GM21526 (cell line): ENCODE measurements around the gene DFFA.
"Not testable (repeated sequence)": the region's sequence is repeated elsewhere in the genome, so short reads cannot be mapped to it uniquely, and the experiment has no call there.

Source experiments
- ATAC-seq: cut with Tn5 transposase; IDR thresholded peaks from one replicate; pipeline ENCODE4 v1.9.1; 2021; ENCODE audit warnings: moderate library complexity; ENCODE audit not compliant: unreplicated experiment, low FRiP score

The DFFA gene

GRCh38 chr1:10470043-10470442 lies 2.3 kb downstream of the DFFA start:
- ATAC-seq, result no peak

- ATAC-seq, result no peak
Measured at GRCh38 chr1:10467078-10467477, 5.3 kb downstream of the DFFA start.

GRCh38 chr1:10459184-10459583 lies 13.1 kb downstream of the DFFA start:
- ATAC-seq, result no peak

- no peak for ATAC-seq
Measured at GRCh38 chr1:10457875-10458274, 14.5 kb downstream of the DFFA start.

DNA sequence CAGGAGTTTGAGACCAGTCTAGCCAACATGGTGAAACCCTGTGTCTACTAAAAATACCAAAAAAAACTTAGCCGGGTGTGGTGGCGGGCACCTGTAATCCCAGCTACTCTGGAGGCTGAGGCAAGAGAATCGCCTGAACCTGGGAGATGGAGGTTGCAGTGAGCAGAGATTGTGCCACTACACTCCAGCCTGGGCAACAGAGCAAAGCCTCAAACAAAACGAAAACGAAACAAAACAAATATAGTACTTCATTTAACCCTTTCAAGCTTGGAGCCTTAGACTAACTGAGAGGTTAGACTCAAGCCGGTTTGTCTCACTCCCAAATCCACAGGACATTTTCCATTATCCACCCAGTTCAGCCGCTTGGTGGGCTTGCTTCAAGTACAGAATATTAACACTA lies 14.9 kb downstream of the DFFA start:
- not testable (repeated sequence) for ATAC-seq

DNA sequence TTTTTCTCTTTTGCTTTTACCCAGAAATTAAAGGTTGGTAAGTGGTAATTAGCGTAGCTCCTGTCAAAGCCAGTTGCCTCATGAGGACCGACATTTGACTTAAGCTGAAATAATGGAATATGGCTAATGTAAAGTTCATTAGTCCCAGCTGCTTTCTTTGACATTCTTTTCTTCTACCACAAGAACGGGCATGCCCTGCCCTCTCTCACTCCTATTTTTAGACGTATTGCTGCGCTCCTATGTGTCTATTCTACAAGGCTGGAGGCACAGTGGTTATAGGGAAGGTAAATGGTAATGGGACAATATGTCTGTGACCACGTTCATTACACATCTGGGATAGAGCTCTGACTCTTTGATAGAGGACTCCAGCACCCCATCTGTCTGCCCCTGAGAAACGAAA lies 15.7 kb downstream of the DFFA start:
- no peak for ATAC-seq

- ATAC-seq, result no peak
Measured at GRCh38 chr1:10456048-10456447, 16.3 kb downstream of the DFFA start.

DNA sequence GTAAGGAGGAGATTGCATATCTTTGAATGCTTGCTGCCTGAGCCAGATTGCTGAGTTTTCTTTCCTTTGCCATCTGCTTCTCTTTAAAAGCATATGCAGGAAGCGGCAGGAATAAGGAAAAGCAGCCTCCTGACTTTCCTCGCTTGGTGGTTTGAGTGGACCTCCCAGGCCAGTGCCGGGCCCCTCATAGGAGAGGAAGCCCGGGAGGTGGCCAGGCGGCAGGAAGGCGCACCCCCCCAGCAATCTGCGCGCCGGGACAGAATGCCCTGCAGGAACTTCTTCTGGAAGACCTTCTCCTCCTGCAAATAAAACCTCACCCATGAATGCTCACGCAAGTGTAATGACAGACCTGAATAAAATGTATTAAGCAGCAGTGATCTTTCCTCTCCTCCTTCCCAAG lies 21.0 kb downstream of the DFFA start:
- ATAC-seq, result no peak

DNA sequence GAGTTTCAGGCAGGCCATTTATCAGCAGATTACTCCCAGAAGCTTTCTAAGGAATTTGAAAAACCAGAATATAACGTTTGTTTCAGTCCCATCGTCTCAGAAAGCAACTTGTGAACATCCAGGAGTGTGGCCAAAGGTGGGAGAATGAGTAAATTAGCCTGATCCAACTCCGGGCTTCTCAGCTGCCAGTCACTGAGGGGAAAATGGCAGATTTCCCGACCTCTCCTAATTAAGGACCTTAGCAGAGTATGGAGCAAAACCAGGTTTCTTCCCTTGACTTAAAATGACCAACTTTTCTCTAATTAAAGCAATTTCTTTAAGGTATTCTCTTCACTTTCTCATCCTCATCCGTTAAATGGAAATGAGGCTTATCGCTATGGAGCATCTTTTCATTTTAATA lies 21.5 kb downstream of the DFFA start:
- no peak for ATAC-seq

DNA sequence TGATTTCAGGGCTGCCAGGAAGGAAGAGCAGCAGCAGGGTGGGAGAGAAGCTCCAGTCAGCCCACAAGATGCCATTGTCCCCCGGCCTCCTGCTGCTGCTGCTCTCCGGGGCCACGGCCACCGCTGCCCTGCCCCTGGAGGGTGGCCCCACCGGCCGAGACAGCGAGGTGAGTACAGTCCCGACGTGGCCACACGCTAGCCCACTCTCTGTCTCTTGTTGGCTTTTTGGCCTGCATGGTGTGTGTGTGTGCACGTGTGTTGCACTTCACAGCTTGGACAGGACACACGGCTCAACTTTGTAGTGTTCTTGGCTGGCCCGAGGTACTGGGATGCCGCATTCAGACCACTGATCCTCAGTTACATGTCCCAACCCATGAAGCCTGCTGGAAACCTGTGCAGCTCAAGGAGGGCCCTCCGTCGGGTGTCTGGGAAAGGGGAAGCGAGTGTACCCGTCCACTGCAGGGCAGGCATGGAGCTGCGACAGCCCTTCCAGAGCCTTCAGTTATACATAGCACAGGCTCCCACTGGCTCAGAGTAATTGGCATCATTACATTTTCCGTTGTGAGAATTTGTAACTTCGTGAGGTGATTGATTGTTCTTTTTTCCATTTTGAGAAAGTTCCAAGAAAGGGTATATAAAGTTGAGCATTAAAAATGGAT lies 22.0 kb downstream of the DFFA start:
- ATAC-seq, result no peak

GRCh38 chr1:10449751-10450150 lies 22.6 kb downstream of the DFFA start, which contains the start of gene CORT:
CORT (plus strand) TSS chr1:10450031; CDS start chr1:10450224, 193 bp downstream.
- ATAC-seq, result no peak

DNA sequence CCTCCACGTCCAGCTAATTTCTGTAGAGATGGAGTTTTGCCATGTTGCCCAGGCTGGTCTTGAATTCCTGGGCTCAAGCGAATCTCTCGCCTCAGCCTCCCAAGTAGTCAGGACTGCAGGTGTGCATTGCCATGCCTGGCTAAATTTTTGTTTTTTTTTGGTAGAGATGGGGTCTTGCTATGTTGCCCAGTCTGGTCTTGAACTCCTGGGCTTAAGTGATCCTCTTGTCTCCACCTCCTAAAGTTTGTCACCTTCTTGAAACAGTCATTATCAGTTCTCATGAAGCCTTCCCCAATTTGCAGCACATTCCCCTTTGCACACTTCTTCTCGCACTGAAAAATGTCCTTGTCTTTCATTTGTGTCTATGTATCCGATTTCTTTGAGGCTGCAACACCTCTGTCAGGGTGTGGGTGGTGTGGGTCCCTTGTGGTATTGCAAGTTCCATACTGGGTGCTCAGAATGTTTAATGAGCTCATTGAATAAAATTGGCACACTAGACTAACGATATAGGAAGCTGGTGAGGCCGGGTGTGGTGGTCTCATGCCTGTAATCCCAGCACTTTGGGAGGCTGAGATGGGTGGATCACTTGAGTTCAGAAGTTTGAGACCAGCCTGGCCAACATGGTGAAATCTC lies 25.4 kb downstream of the DFFA start:
- no peak for ATAC-seq

DNA sequence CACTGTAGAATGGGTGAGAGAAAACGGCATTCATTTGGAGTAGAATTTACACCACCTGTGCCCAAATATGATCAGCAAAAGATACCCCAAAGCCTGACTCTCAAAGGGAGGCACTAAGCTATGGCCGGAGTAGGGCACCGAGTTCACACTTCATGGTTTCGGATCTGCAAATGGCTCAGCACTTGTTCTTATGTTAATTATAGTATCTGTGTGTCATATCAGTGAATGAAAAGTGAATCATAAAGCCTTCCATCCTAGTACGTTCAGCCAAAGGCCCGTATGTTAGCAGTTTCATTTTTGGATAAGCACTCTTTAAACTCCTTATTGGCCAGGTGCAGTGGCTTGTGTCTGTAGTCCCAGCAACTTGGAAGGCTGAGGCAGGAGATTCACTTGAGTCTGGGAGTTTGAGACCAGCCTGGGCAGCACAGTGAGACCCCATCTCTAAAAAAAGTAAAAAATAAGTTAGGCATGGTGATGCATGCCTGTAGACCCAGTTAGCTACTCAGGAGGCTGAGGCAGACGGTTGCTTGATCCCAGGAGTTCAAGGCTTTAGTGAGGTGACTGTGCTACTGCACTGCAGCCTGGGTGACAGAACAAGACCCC lies 27.4 kb downstream of the DFFA start:
- no peak for ATAC-seq

DNA sequence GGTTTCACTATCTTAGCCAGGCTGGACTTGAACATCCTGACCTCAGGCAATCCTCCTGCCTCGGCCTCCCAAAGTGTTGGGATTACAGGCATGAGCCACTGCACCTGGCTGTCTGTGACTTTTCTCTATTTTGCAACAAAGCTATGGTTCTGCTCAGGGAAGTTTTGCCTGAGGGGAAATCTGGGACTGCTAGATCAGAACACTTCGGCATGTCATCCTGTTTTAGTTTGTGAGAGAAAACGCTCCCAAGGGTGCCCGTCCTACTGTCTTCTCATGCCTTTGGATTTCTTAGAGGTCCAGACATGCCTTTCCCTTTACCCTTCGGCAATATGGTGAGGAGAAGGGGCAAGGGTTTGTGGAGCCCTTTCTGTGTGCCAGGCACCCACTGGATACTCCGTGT lies 28.1 kb downstream of the DFFA start:
- no peak for ATAC-seq

- no peak for ATAC-seq
Measured at GRCh38 chr1:10440794-10441193, 31.5 kb downstream of the DFFA start.

- ATAC-seq, result no peak
Measured at GRCh38 chr1:10440305-10440704, 32.0 kb downstream of the DFFA start.

DNA sequence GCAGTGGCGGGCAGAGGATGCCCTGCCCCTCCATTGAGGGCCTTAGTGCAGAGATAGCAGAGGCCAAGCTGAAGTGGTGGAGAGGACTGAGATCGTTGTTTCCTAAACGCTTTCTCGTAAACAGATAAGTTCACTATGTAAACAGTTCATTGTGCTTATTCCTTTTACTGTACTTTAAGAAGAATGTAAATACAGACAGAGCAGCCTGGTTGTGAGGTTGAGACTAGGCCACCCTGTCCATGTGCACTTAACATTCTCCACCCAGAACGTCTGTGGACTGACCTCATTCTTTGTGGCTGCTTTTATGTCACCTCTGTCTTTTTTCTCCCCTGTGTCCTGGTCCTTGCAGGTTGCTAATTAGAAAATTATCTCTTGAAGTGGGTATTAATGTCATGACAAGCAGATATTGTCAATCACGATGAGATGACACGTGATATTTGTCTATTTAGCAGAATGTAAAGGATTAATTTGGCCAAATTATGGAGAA lies 33.6 kb downstream of the DFFA start:
- ATAC-seq, result no peak

- no peak for ATAC-seq
Measured at GRCh38 chr1:10437052-10437451, 35.3 kb downstream of the DFFA start.

GRCh38 chr1:10434590-10434989 lies 37.7 kb downstream of the DFFA start:
- no peak for ATAC-seq

- no peak for ATAC-seq
Measured at GRCh38 chr1:10433790-10434189, 38.5 kb downstream of the DFFA start.

DNA sequence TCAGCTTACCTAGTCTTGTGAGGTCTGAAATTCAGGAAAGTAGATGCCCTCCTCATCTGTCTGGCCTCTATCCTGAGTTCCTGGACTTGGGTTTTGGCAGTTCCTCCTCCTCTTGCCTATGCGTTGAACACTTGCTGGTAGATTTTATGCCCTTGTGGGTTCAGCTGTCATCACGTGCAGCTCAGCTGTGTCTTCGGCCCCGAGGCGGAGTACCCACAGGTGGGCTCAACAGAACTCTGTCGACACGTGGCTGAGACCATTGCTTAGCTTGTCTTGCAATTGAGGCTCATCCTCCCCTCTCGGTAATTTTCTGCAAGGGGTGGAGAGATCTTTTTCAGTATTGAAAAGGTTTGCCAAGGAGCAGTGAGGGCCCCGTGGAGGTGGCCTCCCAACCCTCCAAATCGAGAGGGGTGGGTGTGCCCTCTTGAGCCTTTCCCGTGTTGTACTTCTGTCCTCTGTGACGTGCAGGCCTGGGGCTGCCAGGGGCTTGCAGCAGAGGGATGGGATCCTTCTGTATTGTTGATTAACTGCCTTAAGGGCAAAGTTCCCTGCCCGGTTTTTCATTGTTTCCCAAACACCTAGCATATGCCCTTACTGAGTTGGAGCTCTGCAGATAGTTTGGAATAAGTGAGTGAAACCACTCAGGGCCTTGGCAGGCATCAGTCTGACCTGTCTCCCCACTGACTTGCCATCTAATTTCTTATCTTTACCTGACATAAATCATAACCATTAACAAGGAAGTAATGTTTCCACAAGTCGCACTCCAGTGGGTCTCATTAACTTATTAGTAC lies 39.2 kb downstream of the DFFA start:
- no peak for ATAC-seq
